Hepatocyte (in vitro differentiated cells): ENCODE results near the gene COL24A1.

Experiments
- EZH2 ChIP-seq: fragments of 200-600 bp; sonication (generic); IDR thresholded peaks from 2 replicates; pipeline ENCODE4 v1.6.1; 2016; ENCODE audit warnings: antibody characterized with exemption, mild to moderate bottlenecking, borderline replicate concordance
- TF ChIP-seq, protein P1 (sequence below): fragments of 200-600 bp; sonication (generic); IDR thresholded peaks from 2 replicates; pipeline ENCODE4 v1.5.1; 2016; ENCODE audit warnings: antibody characterized with exemption, mild to moderate bottlenecking; ENCODE audit not compliant: poor library complexity

DNA sequence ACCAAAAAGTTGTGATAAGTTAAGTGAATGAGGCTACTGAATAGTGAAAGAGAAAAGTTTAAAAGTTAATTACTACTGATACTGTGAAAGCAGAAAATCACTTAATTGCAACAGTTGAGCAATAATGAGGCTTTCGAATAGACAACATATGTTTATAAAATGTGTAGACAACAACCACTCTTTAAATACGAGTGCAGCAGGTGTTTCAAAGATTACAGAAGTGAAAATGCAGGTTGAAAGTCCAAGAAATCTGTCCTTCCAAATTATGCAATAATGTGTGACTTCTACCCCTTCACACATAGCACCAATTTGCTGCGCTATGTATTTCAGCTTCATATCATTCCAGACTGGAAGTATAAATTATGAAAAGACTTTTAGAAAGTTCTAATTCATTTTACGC is 213.0 kb downstream of the COL24A1 start:
- TF ChIP-seq, protein P1, sequence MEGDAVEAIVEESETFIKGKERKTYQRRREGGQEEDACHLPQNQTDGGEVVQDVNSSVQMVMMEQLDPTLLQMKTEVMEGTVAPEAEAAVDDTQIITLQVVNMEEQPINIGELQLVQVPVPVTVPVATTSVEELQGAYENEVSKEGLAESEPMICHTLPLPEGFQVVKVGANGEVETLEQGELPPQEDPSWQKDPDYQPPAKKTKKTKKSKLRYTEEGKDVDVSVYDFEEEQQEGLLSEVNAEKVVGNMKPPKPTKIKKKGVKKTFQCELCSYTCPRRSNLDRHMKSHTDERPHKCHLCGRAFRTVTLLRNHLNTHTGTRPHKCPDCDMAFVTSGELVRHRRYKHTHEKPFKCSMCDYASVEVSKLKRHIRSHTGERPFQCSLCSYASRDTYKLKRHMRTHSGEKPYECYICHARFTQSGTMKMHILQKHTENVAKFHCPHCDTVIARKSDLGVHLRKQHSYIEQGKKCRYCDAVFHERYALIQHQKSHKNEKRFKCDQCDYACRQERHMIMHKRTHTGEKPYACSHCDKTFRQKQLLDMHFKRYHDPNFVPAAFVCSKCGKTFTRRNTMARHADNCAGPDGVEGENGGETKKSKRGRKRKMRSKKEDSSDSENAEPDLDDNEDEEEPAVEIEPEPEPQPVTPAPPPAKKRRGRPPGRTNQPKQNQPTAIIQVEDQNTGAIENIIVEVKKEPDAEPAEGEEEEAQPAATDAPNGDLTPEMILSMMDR = no peak
- TF ChIP-seq EZH2 = no peak
